RWPE1 (cell line): ENCODE results near the gene FOXC1.

Source experiments
- CTCF ChIA-PET: fragments of 350-600 bp; sonication (Branson Sonifier 250); formaldehyde crosslinking; extraction: SDS; loops from one replicate; lab custom pipeline; 2021; lab: Yijun Ruan, JAX
- POLR2A ChIA-PET: fragments of 400-600 bp; formaldehyde crosslinking; extraction: SDS; loops from one replicate; lab custom pipeline; 2020; ENCODE audit warnings: antibody characterized with exemption; ENCODE audit not compliant: low non-redundant PET; lab: Yijun Ruan, JAX
- DNase-seq: peaks from one replicate; pipeline ENCODE4 v3.0.0; 2012; ENCODE audit warnings: low spot score
- H3K27ac ChIP-seq: fragments of 450-650 bp; 2 replicates; pipeline ENCODE4 v1.5.1; 2017
- CTCF ChIP-seq: fragments of 450-650 bp; conservative IDR thresholded peaks from 2 replicates; pipeline ENCODE4 v1.5.1; 2017; ENCODE audit warnings: low read depth, mild to moderate bottlenecking

The FOXC1 gene

GRCh38 chr6:1587546-1587945, 22.2 kb upstream of the FOXC1 start:
- ChIA-PET POLR2A (no interaction called here), CTCF (no interaction called here)
- no peak overlapping the region for H3K27ac ChIP-seq
- DNase-seq: no peak
- no peak for TF ChIP-seq CTCF

GRCh38 chr6:1587977-1588376, 21.7 kb upstream of the FOXC1 start:
- no peak for TF ChIP-seq CTCF

GRCh38 chr6:1589208-1589607, 20.5 kb upstream of the FOXC1 start:
- H3K27ac ChIP-seq: no peak overlapping the region
- CTCF ChIA-PET: no interaction called here
- POLR2A ChIA-PET: no interaction called here
- no peak for DNase-seq
- TF ChIP-seq CTCF: no peak

More at GRCh38 chr6:1587977-1588376, 21.7 kb upstream of the FOXC1 start:
- no peak for DNase-seq
- ChIA-PET POLR2A (no interaction called here), CTCF (no interaction called here)
- no peak overlapping the region for H3K27ac ChIP-seq

- no peak for DNase-seq
- no peak overlapping the region for H3K27ac ChIP-seq
- CTCF ChIA-PET: no interaction called here
- POLR2A ChIA-PET: no interaction called here
- no peak for TF ChIP-seq CTCF
These were observed 19.1 kb upstream of the FOXC1 start for GRCh38 chr6:1590580-1590979.

- H3K27ac ChIP-seq: no peak overlapping the region
- POLR2A ChIA-PET: no interaction called here
- TF ChIP-seq CTCF: no peak
- no peak for DNase-seq
- CTCF ChIA-PET: no interaction called here
These were observed 18.5 kb upstream of the FOXC1 start for GRCh38 chr6:1591243-1591642.

- CTCF ChIA-PET: interaction anchor here (0.6 to 0.7 kb wide), 3 partner anchors 848 to 910 kb away, joined by 4 to 8 read pairs (median 5); no protein-coding TSS in a partner anchor
- POLR2A ChIA-PET: no interaction called here
- no peak overlapping the region for H3K27ac ChIP-seq
- TF ChIP-seq CTCF: no peak
- DNase-seq: no peak
These were observed 17.8 kb upstream of the FOXC1 start for GRCh38 chr6:1591926-1592325.
